Type B pancreatic cell (in vitro differentiated cells): ENCODE results near the gene SETD1A. TPM values are rescaled to one million over a fixed set of nuclear protein-coding genes. Genes with fewer than 3 reads are reported as not detected.

Experiments
- DNase-seq: peaks from one replicate; pipeline ENCODE4 v3.0.0; 2021; ENCODE audit warnings: mixed read lengths; ENCODE audit not compliant: unreplicated experiment; ENCODE audit errors: extremely low spot score
- H3K27ac Mint-ChIP-seq: 2 replicates; pipeline ENCODE4 v1.8.0; 2021; ENCODE audit warnings: mild to moderate bottlenecking, mixed read lengths
- H3K27me3 Mint-ChIP-seq: 2 replicates; pipeline ENCODE4 v1.8.0; 2021; ENCODE audit warnings: mixed read lengths
- H3K36me3 Mint-ChIP-seq: 2 replicates; pipeline ENCODE4 v1.8.0; 2021; ENCODE audit warnings: mixed read lengths
- H3K4me1 Mint-ChIP-seq: one replicate; pipeline ENCODE4 v1.8.0; 2021; ENCODE audit warnings: mixed read lengths; ENCODE audit not compliant: unreplicated experiment
- H3K4me3 Mint-ChIP-seq: 2 replicates; pipeline ENCODE4 v1.8.0; 2021; ENCODE audit warnings: mild to moderate bottlenecking, mixed read lengths
- H3K9me3 Mint-ChIP-seq: 2 replicates; pipeline ENCODE4 v1.8.0; 2021; ENCODE audit warnings: mixed read lengths
- total RNA-seq: library from RNA; stranded (reverse); gene quantifications from 2 replicates; pipeline ENCODE4 v1.2.1, GENCODE V29; 2021; ENCODE audit warnings: low replicate concordance
- TF ChIP-seq, protein P1 (sequence below): fragments of 200-600 bp; sonication (generic); conservative IDR thresholded peaks from 2 replicates; pipeline ENCODE4 v1.5.0; 2021; ENCODE audit warnings: antibody characterized with exemption, mild to moderate bottlenecking

Gene SETD1A
- total RNA-seq, 1 donor from 2014 or later = 25.0 TPM

DNA sequence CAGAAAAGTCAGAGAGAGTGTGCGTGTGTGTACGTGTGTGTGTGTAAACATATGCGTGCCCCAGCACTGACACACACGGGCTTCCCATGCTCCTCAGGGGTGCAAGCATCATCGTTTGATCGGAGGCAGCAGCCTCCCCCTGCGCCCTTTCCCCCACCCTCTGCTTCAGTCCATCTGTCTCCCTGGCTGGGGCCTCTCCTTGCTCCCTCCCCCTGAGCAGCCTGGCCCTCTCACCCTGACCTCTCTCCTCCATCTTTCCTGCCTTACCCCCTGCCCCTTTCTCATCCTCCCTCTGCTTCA, 48.5 kb downstream of the SETD1A start:
- H3K4me3 Mint-ChIP-seq = no peak overlapping the region
- DNase-seq = no peak
- H3K9me3 Mint-ChIP-seq = no peaks in the 10 kb centered on the region
- no peak overlapping the region for H3K27ac Mint-ChIP-seq
- H3K27me3 Mint-ChIP-seq = peaks cover 32% of the 10 kb centered on the region
- H3K4me1 Mint-ChIP-seq = peaks cover 16% of the 10 kb centered on the region
- TF ChIP-seq, protein P1, sequence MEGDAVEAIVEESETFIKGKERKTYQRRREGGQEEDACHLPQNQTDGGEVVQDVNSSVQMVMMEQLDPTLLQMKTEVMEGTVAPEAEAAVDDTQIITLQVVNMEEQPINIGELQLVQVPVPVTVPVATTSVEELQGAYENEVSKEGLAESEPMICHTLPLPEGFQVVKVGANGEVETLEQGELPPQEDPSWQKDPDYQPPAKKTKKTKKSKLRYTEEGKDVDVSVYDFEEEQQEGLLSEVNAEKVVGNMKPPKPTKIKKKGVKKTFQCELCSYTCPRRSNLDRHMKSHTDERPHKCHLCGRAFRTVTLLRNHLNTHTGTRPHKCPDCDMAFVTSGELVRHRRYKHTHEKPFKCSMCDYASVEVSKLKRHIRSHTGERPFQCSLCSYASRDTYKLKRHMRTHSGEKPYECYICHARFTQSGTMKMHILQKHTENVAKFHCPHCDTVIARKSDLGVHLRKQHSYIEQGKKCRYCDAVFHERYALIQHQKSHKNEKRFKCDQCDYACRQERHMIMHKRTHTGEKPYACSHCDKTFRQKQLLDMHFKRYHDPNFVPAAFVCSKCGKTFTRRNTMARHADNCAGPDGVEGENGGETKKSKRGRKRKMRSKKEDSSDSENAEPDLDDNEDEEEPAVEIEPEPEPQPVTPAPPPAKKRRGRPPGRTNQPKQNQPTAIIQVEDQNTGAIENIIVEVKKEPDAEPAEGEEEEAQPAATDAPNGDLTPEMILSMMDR = no peak
- no peaks in the 10 kb centered on the region for H3K36me3 Mint-ChIP-seq

DNA sequence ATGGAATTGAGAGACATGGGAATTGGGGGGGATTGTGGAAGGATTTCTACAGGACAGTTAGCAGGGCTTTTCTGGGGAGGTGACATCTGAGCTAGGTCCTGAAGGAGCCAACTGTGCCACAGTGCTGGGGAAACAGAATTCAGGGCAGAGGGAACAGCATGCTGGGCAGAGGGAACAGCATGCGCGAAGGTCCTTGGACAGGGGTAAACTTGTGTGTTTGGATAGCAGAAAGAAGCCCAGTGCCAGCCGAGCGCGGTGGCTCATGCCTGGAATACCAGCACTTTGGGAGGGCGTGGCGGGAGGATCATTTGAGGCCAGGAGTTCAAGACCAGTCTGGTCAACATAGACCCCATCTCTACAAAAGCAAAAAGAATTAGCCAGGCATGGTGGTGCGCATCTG, 49.0 kb downstream of the SETD1A start:
- Mint-ChIP-seq H3K36me3 (no peaks in the 10 kb centered on the region), H3K9me3 (no peaks in the 10 kb centered on the region), H3K4me3 (no peak overlapping the region), H3K27me3 (peaks cover 38% of the 10 kb centered on the region), H3K27ac (no peak overlapping the region), H3K4me1 (peaks cover 16% of the 10 kb centered on the region)
- TF ChIP-seq, protein P1 = no peak
- DNase-seq = no peak

DNA sequence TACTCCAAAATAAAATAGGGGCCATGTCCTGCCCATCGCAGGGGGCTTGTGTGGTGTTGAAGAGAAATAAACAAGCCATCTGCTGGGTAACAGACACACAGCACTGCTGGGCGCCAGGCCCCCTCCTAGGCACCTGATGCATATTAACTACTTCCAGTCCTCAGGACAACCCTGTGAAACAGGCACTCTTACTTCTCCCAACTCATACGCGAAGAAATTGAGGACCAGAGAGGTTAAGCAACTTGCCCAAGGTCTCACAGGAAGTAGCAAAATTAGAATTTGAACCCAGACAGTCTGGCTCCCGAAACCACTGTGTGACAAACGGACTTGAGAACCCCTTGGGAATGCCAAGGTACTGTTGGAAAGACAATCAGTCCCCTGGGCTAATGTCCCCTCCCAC, 50.1 kb downstream of the SETD1A start:
- Mint-ChIP-seq H3K27ac (no peak overlapping the region), H3K4me3 (no peak overlapping the region), H3K9me3 (no peaks in the 10 kb centered on the region), H3K4me1 (peaks cover 11% of the 10 kb centered on the region), H3K27me3 (peaks cover 45% of the 10 kb centered on the region), H3K36me3 (no peaks in the 10 kb centered on the region)
- TF ChIP-seq, protein P1 = no peak
- no peak for DNase-seq

DNA sequence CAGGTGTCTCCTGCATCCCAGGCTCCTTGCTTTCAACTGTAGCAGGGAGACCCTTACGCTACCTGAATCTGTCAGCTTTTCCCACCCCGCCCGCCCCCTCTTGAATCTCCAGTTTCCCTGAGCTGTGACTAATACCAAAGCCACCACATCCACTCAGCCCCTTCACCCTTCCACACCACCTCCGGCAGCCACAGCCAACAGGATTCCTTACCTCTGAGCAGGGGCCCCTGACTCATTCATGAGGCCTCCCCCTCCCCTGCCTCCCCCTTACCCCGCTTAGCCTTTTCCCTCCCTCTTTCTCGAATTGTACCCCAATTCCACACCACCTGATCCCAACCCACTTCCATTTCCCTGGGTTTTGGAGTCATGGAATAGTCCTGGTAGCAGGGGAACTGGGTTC, 50.6 kb downstream of the SETD1A start:
- peaks cover 50% of the 10 kb centered on the region for H3K27me3 Mint-ChIP-seq
- H3K9me3 Mint-ChIP-seq = no peaks in the 10 kb centered on the region
- H3K36me3 Mint-ChIP-seq = no peaks in the 10 kb centered on the region
- TF ChIP-seq, protein P1 = no peak
- H3K27ac Mint-ChIP-seq = no peak overlapping the region
- H3K4me3 Mint-ChIP-seq = no peak overlapping the region
- peaks cover 10% of the 10 kb centered on the region for H3K4me1 Mint-ChIP-seq
- no peak for DNase-seq

DNA sequence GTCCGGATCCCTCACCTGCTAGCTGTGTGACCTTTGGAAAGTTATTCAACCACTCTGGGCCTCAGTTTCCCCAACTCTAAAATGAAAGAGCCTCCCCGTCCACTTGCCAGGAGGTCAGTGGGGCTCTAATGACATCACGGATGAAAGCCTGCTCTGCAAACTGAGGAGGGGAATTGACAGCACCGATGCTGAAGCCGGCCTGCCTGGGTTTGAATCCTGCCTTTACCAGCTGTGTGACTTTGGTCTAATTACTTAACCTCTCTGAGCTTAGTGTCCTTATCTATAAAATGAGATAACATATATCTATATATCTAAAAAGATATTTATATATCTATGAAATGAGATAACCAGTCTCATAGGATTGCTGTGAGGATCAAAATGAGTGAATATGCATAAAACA, 51.0 kb downstream of the SETD1A start:
- no peak for DNase-seq
- H3K4me1 Mint-ChIP-seq = peaks cover 6% of the 10 kb centered on the region
- H3K9me3 Mint-ChIP-seq = no peaks in the 10 kb centered on the region
- no peak overlapping the region for H3K4me3 Mint-ChIP-seq
- H3K27ac Mint-ChIP-seq = no peak overlapping the region
- TF ChIP-seq, protein P1 = no peak
- H3K27me3 Mint-ChIP-seq = peaks cover 51% of the 10 kb centered on the region
- no peaks in the 10 kb centered on the region for H3K36me3 Mint-ChIP-seq

DNA sequence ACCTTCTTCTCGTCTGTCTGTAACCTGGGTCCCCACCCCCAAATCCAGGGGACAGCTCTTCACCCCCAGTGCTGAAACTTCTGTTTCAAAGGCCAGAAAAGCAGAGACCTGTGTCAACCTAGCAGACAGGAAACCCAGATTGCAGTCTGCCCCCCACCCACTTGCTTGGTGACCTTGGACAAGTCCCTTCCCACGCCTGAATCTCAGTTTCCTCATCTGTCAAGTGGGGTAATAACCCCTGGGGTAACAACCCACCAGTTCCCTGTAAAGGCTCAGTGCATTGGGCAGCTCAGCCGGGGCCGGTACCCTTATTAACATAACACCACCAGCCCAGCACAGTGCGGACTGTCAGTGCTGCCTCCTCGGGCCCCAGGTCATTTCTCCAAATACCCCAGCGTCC, 51.6 kb downstream of the SETD1A start:
- no peak for DNase-seq
- Mint-ChIP-seq H3K9me3 (no peaks in the 10 kb centered on the region), H3K36me3 (no peaks in the 10 kb centered on the region), H3K4me3 (no peak overlapping the region), H3K4me1 (peaks cover 5% of the 10 kb centered on the region), H3K27me3 (peaks cover 54% of the 10 kb centered on the region), H3K27ac (no peak overlapping the region)
- TF ChIP-seq, protein P1 = no peak
